Measurements from ENCODE around the gene CAPN12. TPM values are rescaled to one million over a fixed set of nuclear protein-coding genes. Genes with fewer than 3 reads are reported as not detected.
"Not testable (repeated sequence)": the region's sequence is repeated elsewhere in the genome, so short reads cannot be mapped to it uniquely, and the experiment has no call there.

CAPN12 gene
- total RNA-seq, 1 experiment from 2014 or later, result 43.9 TPM

- H2AFZ ChIP-seq, result no peak overlapping the region
- H3K9me3 ChIP-seq (ENCODE audit: insufficient read depth, low read depth), result no peaks in the 10 kb centered on the region
- no peak for DNase-seq
- H3F3A ChIP-seq (ENCODE audit: insufficient read depth, low read depth), result no peaks in the 10 kb centered on the region
- no peaks in the 10 kb centered on the region for H3K27me3 ChIP-seq (ENCODE audit: insufficient read depth, low read depth)
- TF ChIP-seq, protein P1, sequence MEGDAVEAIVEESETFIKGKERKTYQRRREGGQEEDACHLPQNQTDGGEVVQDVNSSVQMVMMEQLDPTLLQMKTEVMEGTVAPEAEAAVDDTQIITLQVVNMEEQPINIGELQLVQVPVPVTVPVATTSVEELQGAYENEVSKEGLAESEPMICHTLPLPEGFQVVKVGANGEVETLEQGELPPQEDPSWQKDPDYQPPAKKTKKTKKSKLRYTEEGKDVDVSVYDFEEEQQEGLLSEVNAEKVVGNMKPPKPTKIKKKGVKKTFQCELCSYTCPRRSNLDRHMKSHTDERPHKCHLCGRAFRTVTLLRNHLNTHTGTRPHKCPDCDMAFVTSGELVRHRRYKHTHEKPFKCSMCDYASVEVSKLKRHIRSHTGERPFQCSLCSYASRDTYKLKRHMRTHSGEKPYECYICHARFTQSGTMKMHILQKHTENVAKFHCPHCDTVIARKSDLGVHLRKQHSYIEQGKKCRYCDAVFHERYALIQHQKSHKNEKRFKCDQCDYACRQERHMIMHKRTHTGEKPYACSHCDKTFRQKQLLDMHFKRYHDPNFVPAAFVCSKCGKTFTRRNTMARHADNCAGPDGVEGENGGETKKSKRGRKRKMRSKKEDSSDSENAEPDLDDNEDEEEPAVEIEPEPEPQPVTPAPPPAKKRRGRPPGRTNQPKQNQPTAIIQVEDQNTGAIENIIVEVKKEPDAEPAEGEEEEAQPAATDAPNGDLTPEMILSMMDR (conservative IDR thresholded peaks at IDR 0.05), result no peak
- TF ChIP-seq EZH2 (IDR thresholded peaks at IDR 0.05; ENCODE audit: low read depth), result no peak
- CTCF ChIA-PET, result no interaction called here
- no peaks in the 10 kb centered on the region for H4K20me1 ChIP-seq (ENCODE audit: insufficient read depth)
- no peak overlapping the region for H3K4me3 ChIP-seq
- no TSS peak for BruUV-seq (replicated peaks)
- no peaks in the 10 kb centered on the region for H3K79me2 ChIP-seq (ENCODE audit: low read depth)
- H3K4me2 ChIP-seq, result no peak overlapping the region
- no peak overlapping the region for H3K27ac ChIP-seq
- no peaks in the 10 kb centered on the region for H3K9me2 ChIP-seq (ENCODE audit: insufficient read depth)
- no peaks in the 10 kb centered on the region for H3K36me3 ChIP-seq (ENCODE audit: low read depth)
- intact Hi-C loops (cut with micrococcal nuclease; ENCODE audit: unreplicated experiment), result no loop called here
- H3K4me1 ChIP-seq (replicated peaks; ENCODE audit: insufficient read depth), result no peaks in the 10 kb centered on the region
- POLR2A ChIA-PET (ENCODE audit: unreplicated experiment), result no interaction called here
Measured at GRCh38 chr19:38785187-38785699, 41.0 kb upstream of the CAPN12 start.

DNA sequence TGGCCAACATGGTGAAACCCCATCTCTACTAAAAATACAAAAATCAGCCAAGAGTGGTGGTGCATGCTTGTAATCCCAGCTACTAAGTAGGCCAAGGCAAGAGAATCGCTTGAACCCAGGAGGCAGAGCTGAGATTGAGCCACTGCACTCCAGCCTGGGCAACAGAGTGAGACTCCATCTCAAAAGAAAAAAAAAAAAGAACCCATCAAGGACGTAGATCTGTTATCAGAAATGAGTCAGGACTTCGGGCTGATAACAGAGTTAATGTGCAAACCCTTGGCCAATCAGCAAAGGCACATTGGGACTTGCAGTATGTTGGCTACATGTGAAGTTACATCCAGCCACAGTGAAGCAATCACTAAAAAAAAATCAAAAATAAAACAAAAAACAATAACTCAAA is 40.0 kb upstream of the CAPN12 start:
- H4K20me1 ChIP-seq (ENCODE audit: insufficient read depth), result no peaks in the 10 kb centered on the region
- H3F3A ChIP-seq (ENCODE audit: insufficient read depth, low read depth), result no peaks in the 10 kb centered on the region
- no peak overlapping the region for H3K4me3 ChIP-seq
- no TSS peak for BruUV-seq (replicated peaks)
- intact Hi-C loops (cut with micrococcal nuclease; ENCODE audit: unreplicated experiment), result no loop called here
- CTCF ChIA-PET, result no interaction called here
- DNase-seq, result peak in 1 of 2 experiments; percentile 33
- H3K36me3 ChIP-seq (ENCODE audit: low read depth), result no peaks in the 10 kb centered on the region
- no peak overlapping the region for H3K4me2 ChIP-seq
- no peaks in the 10 kb centered on the region for H3K79me2 ChIP-seq (ENCODE audit: low read depth)
- H3K27me3 ChIP-seq (ENCODE audit: insufficient read depth, low read depth), result no peaks in the 10 kb centered on the region
- POLR2A ChIA-PET (ENCODE audit: unreplicated experiment), result no interaction called here
- H3K4me1 ChIP-seq (replicated peaks; ENCODE audit: insufficient read depth), result no peaks in the 10 kb centered on the region
- H3K9me3 ChIP-seq (ENCODE audit: insufficient read depth, low read depth), result no peaks in the 10 kb centered on the region
- H3K9me2 ChIP-seq (ENCODE audit: insufficient read depth), result no peaks in the 10 kb centered on the region
- no peak for TF ChIP-seq EZH2 (IDR thresholded peaks at IDR 0.05; ENCODE audit: low read depth)
- TF ChIP-seq, protein P1 (conservative IDR thresholded peaks at IDR 0.05), result no peak
- no peak overlapping the region for H3K27ac ChIP-seq
- no peak overlapping the region for H2AFZ ChIP-seq

- DNase-seq; H3K9me3 ChIP-seq (ENCODE audit: insufficient read depth, low read depth); H3K4me3 ChIP-seq; H3K9me2 ChIP-seq (ENCODE audit: insufficient read depth); H3K27me3 ChIP-seq (ENCODE audit: insufficient read depth, low read depth); H3K4me2 ChIP-seq; H4K20me1 ChIP-seq (ENCODE audit: insufficient read depth); H3F3A ChIP-seq (ENCODE audit: insufficient read depth, low read depth); BruUV-seq (replicated peaks); CTCF ChIA-PET; H3K79me2 ChIP-seq (ENCODE audit: low read depth); H3K36me3 ChIP-seq (ENCODE audit: low read depth); H3K27ac ChIP-seq; H3K4me1 ChIP-seq (replicated peaks; ENCODE audit: insufficient read depth); POLR2A ChIA-PET (ENCODE audit: unreplicated experiment); intact Hi-C loops (cut with micrococcal nuclease; ENCODE audit: unreplicated experiment); H2AFZ ChIP-seq: not testable (repeated sequence)
Measured at GRCh38 chr19:38782212-38782611, 37.9 kb upstream of the CAPN12 start.

- H4K20me1 ChIP-seq (ENCODE audit: insufficient read depth), result no peaks in the 10 kb centered on the region
- H3F3A ChIP-seq (ENCODE audit: insufficient read depth, low read depth), result no peaks in the 10 kb centered on the region; the same call in 1 of the 2 replicates
- BruUV-seq (replicated peaks), result no TSS peak
- no peak overlapping the region for H3K4me3 ChIP-seq
- no peaks in the 10 kb centered on the region for H3K27me3 ChIP-seq (ENCODE audit: insufficient read depth, low read depth)
- no peak overlapping the region for H3K4me2 ChIP-seq
- H3K79me2 ChIP-seq (ENCODE audit: low read depth), result no peaks in the 10 kb centered on the region
- no peaks in the 10 kb centered on the region for H3K9me2 ChIP-seq (ENCODE audit: insufficient read depth)
- CTCF ChIA-PET, result no interaction called here
- H3K9me3 ChIP-seq (ENCODE audit: insufficient read depth, low read depth), result no peaks in the 10 kb centered on the region
- DNase-seq, result no peak
- no peak for TF ChIP-seq EZH2 (IDR thresholded peaks at IDR 0.05; ENCODE audit: low read depth)
- TF ChIP-seq, protein P1 (conservative IDR thresholded peaks at IDR 0.05), result no peak
- intact Hi-C loops (cut with micrococcal nuclease; ENCODE audit: unreplicated experiment), result no loop called here
- H3K4me1 ChIP-seq (replicated peaks; ENCODE audit: insufficient read depth), result no peaks in the 10 kb centered on the region
- no peak overlapping the region for H3K27ac ChIP-seq
- H3K36me3 ChIP-seq (ENCODE audit: low read depth), result no peaks in the 10 kb centered on the region
- POLR2A ChIA-PET (ENCODE audit: unreplicated experiment), result no interaction called here
- H2AFZ ChIP-seq, result no peak overlapping the region
Measured at GRCh38 chr19:38781058-38781457, 36.8 kb upstream of the CAPN12 start.

Measured in PC-9 (cell line).